Hepatocyte (in vitro differentiated cells): ENCODE results near the gene HS6ST1.
"Not testable (repeated sequence)": the region's sequence is repeated elsewhere in the genome, so short reads cannot be mapped to it uniquely, and the experiment has no call there.

ENCODE experiments used
- CTCF ChIP-seq: fragments of 200-600 bp; sonication (generic); IDR thresholded peaks from 2 replicates; pipeline ENCODE4 v1.5.1; 2016; ENCODE audit warnings: antibody characterized with exemption, mild to moderate bottlenecking; ENCODE audit not compliant: poor library complexity
- EZH2phosphoT487 ChIP-seq: fragments of 200-600 bp; sonication (generic); IDR thresholded peaks from one replicate; pipeline ENCODE4 v1.6.1; 2018; ENCODE audit warnings: antibody characterized with exemption, mild to moderate bottlenecking, low read depth, moderate library complexity; ENCODE audit not compliant: unreplicated experiment, severe bottlenecking

- not testable (repeated sequence) for TF ChIP-seq CTCF, EZH2phosphoT487
Measured at GRCh38 chr2:128267197-128267596, 51.5 kb downstream of the HS6ST1 start.
